ENCODE results near the gene SEC61A2. TPM values are rescaled to one million over a fixed set of nuclear protein-coding genes. Genes with fewer than 3 reads are reported as not detected.

The SEC61A2 gene
- 1 to 10 TPM; 3.8 to 8.8 TPM for total RNA-seq
- 1 to 10 TPM; 4.2 to 8.1 TPM for polyA plus RNA-seq

GRCh38 chr10:12129222-12130111, at the start of gene SEC61A2:
TSS of gene SEC61A2 (plus strand) at chr10:12129677. CDS start at chr10:12129788, 111 bp downstream.
- H3K9me3 ChIP-seq (ENCODE audit: control insufficient read depth in 4 of 4, low read length in 3 of 4), result no peaks in the 10 kb centered on the region
- TF ChIP-seq EGR1 (IDR thresholded peaks at IDR 0.05; ENCODE audit: low read depth in 2 of 2) (no peak), REST (IDR thresholded peaks at IDR 0.05) (peak; percentile 34), RAD21 (IDR thresholded peaks at IDR 0.05) (peak in 1 of 2 donors; percentile 26), TAF1 (conservative IDR thresholded peaks at IDR 0.05) (no peak), FOXA1 (IDR thresholded peaks at IDR 0.05) (no peak), HNF4A (conservative IDR thresholded peaks at IDR 0.05) (no peak), HNF4G (IDR thresholded peaks at IDR 0.05) (no peak), RXRA (IDR thresholded peaks at IDR 0.05) (no peak), SP1 (IDR thresholded peaks at IDR 0.05) (peak; percentile 34), ATF3 (IDR thresholded peaks at IDR 0.05) (no peak), YY1 (IDR thresholded peaks at IDR 0.05) (peak; percentile 20), NR2F2 (IDR thresholded peaks at IDR 0.05) (no peak), JUND (IDR thresholded peaks at IDR 0.05) (no peak), FOXA2 (IDR thresholded peaks at IDR 0.05) (no peak), MAX (IDR thresholded peaks at IDR 0.05) (no peak), CTCF (IDR thresholded peaks at IDR 0.05; ENCODE audit: low read depth, low read length, missing input control) (no peak), GABPA (IDR thresholded peaks at IDR 0.05 in 1 of 2, conservative IDR thresholded peaks at IDR 0.05 in 1 of 2) (no peak), ZBTB33 (IDR thresholded peaks at IDR 0.05) (no peak)
- H3K36me3 ChIP-seq (ENCODE audit: control insufficient read depth in 4 of 4, insufficient read depth in 3 of 4, low read depth in 1 of 4, low read length in 3 of 4), result peaks cover 0 to 6% (median 4%) of the 10 kb centered on the region in 4 donors
- H3K27ac ChIP-seq (ENCODE audit: low read depth in 1 of 2, low read length in 2 of 2), result peak within 1 kb of the TSS; percentile 91 to 92
- H3K4me3 ChIP-seq (ENCODE audit: low read depth in 1 of 3, low read length in 3 of 3), result peak within 1 kb of the TSS; percentile 77 to 100 (median 93)
- peaks cover 3 to 9% (median 5%) of the 10 kb centered on the region in 4 donors for H3K4me1 ChIP-seq (ENCODE audit: control insufficient read depth in 4 of 4, insufficient read depth in 4 of 4, low read length in 3 of 4)
- WGBS, result under 1% methylated on average over 108 of the region's 108 CpGs
- no peaks in the 10 kb centered on the region for H3K27me3 ChIP-seq (ENCODE audit: control insufficient read depth in 4 of 4, insufficient read depth in 4 of 4, low read length in 3 of 4)
- peak within 1 kb of the TSS; percentile 16 to 64 for H3K9ac ChIP-seq (ENCODE audit: low read depth in 1 of 2, low read length in 2 of 2)
- peak; percentile 99 for DNase-seq (ENCODE audit: low spot score)
